Type B pancreatic cell (in vitro differentiated cells): Measurements from ENCODE around the gene CBLN2. TPM values are rescaled to one million over a fixed set of nuclear protein-coding genes. Genes with fewer than 3 reads are reported as not detected.

Experiments
- DNase-seq: peaks from one replicate; pipeline ENCODE4 v3.0.0; 2021; ENCODE audit warnings: mixed read lengths; ENCODE audit not compliant: unreplicated experiment; ENCODE audit errors: extremely low spot score
- H3K27ac Mint-ChIP-seq: 2 replicates; pipeline ENCODE4 v1.8.0; 2021; ENCODE audit warnings: mild to moderate bottlenecking, mixed read lengths
- H3K27me3 Mint-ChIP-seq: 2 replicates; pipeline ENCODE4 v1.8.0; 2021; ENCODE audit warnings: mixed read lengths
- H3K36me3 Mint-ChIP-seq: 2 replicates; pipeline ENCODE4 v1.8.0; 2021; ENCODE audit warnings: mixed read lengths
- H3K4me1 Mint-ChIP-seq: one replicate; pipeline ENCODE4 v1.8.0; 2021; ENCODE audit warnings: mixed read lengths; ENCODE audit not compliant: unreplicated experiment
- H3K4me3 Mint-ChIP-seq: 2 replicates; pipeline ENCODE4 v1.8.0; 2021; ENCODE audit warnings: mild to moderate bottlenecking, mixed read lengths
- H3K9me3 Mint-ChIP-seq: 2 replicates; pipeline ENCODE4 v1.8.0; 2021; ENCODE audit warnings: mixed read lengths
- total RNA-seq: library from RNA; stranded (reverse); gene quantifications from 2 replicates; pipeline ENCODE4 v1.2.1, GENCODE V29; 2021; ENCODE audit warnings: low replicate concordance
- TF ChIP-seq, protein P1 (sequence below): fragments of 200-600 bp; sonication (generic); conservative IDR thresholded peaks from 2 replicates; pipeline ENCODE4 v1.5.0; 2021; ENCODE audit warnings: antibody characterized with exemption, mild to moderate bottlenecking

CBLN2 gene
- total RNA-seq, 1 donor from 2014 or later, result 4.7 TPM

DNA sequence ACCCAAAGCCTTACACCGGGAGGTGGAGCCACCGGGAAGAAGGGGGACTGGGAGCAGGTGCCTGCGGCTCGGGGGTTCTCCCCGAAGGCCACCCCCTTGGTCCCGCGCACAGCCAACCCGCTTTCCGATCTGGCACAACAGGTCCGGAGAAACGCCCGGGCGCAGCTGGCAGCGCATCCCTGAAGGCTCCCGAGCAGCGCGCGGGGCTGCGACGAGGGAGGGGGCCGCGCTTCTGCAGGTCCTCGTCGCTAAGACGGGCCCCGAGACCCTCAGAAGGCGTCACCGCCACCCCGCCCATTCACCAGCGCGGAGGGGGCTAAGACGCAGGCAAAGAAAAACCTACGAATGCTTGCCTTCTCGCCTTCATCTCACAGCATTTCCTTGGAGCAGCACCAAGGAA is 1.8 kb downstream of the CBLN2 start:
- Mint-ChIP-seq H3K27ac (no peak overlapping the region), H3K4me3 (peak overlapping the region; percentile 92), H3K27me3 (peaks cover 92% of the 10 kb centered on the region), H3K4me1 (peaks cover 7% of the 10 kb centered on the region), H3K36me3 (no peaks in the 10 kb centered on the region), H3K9me3 (no peaks in the 10 kb centered on the region)
- TF ChIP-seq, protein P1, sequence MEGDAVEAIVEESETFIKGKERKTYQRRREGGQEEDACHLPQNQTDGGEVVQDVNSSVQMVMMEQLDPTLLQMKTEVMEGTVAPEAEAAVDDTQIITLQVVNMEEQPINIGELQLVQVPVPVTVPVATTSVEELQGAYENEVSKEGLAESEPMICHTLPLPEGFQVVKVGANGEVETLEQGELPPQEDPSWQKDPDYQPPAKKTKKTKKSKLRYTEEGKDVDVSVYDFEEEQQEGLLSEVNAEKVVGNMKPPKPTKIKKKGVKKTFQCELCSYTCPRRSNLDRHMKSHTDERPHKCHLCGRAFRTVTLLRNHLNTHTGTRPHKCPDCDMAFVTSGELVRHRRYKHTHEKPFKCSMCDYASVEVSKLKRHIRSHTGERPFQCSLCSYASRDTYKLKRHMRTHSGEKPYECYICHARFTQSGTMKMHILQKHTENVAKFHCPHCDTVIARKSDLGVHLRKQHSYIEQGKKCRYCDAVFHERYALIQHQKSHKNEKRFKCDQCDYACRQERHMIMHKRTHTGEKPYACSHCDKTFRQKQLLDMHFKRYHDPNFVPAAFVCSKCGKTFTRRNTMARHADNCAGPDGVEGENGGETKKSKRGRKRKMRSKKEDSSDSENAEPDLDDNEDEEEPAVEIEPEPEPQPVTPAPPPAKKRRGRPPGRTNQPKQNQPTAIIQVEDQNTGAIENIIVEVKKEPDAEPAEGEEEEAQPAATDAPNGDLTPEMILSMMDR, result no peak
- no peak for DNase-seq

DNA sequence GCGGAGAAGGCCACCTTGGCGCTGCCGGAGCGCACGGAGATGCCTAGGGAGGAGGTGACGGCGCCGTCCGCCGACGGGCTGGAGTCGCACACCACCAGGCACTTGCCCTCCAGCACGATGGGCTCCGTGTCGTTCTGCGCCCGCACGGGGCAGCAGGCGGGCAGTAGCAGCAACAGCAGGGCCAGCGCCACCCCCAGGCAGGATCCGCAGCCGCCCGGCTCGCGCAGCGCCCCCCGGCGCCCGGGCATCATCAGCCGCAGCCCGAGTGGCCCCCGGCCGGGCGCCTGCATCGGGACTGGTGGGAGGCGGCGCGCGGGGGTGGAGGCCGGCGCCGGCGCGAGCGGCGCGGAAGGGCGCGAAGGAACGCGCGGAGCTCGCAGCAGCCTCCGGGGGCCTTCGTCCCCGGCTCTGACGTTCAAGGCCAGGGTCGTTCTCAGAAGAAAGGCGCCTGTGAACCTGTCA is 2.2 kb downstream of the CBLN2 start:
- H3K9me3 Mint-ChIP-seq, result no peaks in the 10 kb centered on the region
- TF ChIP-seq, protein P1, result peak; percentile 27
- peaks cover 89% of the 10 kb centered on the region for H3K27me3 Mint-ChIP-seq
- H3K4me1 Mint-ChIP-seq, result peaks cover 7% of the 10 kb centered on the region
- H3K4me3 Mint-ChIP-seq, result peak overlapping the region; percentile 76
- no peaks in the 10 kb centered on the region for H3K36me3 Mint-ChIP-seq
- DNase-seq, result no peak
- H3K27ac Mint-ChIP-seq, result no peak overlapping the region

DNA sequence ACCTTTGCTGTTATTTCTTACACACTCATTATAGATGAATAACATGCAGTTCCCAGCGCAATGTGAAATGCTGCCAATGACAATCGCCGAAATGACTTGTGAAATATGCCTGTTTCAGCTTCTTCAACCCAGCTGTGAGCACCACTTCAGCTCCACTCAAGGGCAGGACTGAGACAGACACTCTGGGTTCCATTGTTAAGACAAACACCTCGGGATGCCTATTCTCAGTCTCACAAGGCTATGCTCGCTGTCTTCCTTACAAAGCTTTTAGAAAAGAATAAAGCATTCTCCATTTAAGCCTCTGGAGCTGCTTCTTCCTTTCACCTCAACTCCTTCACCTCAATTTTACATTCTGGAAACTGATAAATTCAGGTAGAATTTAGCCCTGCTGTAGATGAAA is 4.2 kb downstream of the CBLN2 start:
- H3K4me1 Mint-ChIP-seq, result peaks cover 7% of the 10 kb centered on the region
- no peak overlapping the region for H3K27ac Mint-ChIP-seq
- no peaks in the 10 kb centered on the region for H3K9me3 Mint-ChIP-seq
- no peaks in the 10 kb centered on the region for H3K36me3 Mint-ChIP-seq
- no peak for DNase-seq
- TF ChIP-seq, protein P1, result no peak
- peaks cover 86% of the 10 kb centered on the region for H3K27me3 Mint-ChIP-seq
- peak overlapping the region; percentile 11 for H3K4me3 Mint-ChIP-seq

DNA sequence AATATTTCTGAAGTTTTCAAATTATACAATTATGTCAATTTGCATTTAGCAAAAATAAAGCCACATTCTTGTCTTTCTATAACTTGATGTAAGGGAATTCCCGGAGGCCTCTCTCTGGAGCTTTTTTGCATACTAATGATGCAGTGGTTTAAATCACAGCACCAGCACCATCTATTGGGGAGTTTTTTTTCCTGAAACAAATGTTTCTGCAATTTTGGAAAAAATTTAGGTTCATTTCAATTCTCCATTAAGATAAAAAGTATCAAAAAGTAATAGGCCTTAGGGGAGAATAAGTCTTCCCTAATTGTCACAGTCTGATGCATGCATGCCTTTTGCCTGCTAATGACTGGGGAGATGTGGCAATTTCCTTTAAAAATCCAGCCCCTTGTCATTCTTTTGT is 13.5 kb downstream of the CBLN2 start:
- no peaks in the 10 kb centered on the region for H3K9me3 Mint-ChIP-seq
- no peaks in the 10 kb centered on the region for H3K36me3 Mint-ChIP-seq
- no peak for DNase-seq
- no peak overlapping the region for H3K27ac Mint-ChIP-seq
- TF ChIP-seq, protein P1, result peak; percentile 57
- no peaks in the 10 kb centered on the region for H3K4me1 Mint-ChIP-seq
- H3K27me3 Mint-ChIP-seq, result peaks cover 19% of the 10 kb centered on the region
- no peak overlapping the region for H3K4me3 Mint-ChIP-seq

DNA sequence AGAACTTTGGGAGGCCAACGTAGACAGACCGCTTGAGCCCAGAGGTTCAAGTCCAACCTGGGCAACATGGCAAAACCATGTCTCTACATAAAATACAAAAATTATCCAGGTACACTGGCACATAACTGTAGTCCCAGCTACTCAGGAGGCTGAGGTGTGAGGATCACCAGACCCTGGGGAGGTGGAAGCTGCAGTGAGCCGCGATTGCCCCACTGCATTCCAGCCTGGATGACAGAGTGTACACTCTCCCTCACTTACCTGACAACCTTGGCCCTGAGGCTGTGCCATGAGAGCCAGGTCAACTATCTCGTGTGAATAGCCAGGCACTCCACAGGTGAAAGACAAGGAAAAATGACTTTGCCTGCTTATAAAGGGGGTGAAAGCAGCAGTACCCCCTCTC is 39.3 kb downstream of the CBLN2 start:
- Mint-ChIP-seq H3K9me3 (no peaks in the 10 kb centered on the region), H3K4me1 (no peaks in the 10 kb centered on the region), H3K27ac (no peak overlapping the region), H3K4me3 (no peak overlapping the region), H3K36me3 (no peaks in the 10 kb centered on the region), H3K27me3 (peaks cover 4% of the 10 kb centered on the region)
- DNase-seq, result no peak
- TF ChIP-seq, protein P1, result no peak
